Occipital lobe (tissue), 3 donors: ENCODE data around the gene ZNF729. TPM values are rescaled to one million over a fixed set of nuclear protein-coding genes. Genes with fewer than 3 reads are reported as not detected.
"Not testable (repeated sequence)": the region's sequence is repeated elsewhere in the genome, so short reads cannot be mapped to it uniquely, and the experiment has no call there.

Source experiments
- DNase-seq: peaks from one replicate; lab custom pipeline; 2025; lab: John Stamatoyannopoulos, UW
- small RNA-seq: library from RNA; depleted of rRNA; stranded (forward); fragments of <200 nt; gene quantifications from one replicate; pipeline ENCODE3, GENCODE V24; 2014
- total RNA-seq: library from RNA; depleted of rRNA; stranded (reverse); fragments of >200 nt; gene quantifications from one replicate; pipeline ENCODE4 v1.2.3, GENCODE V29; 2014

Gene ZNF729
- not detected for total RNA-seq

DNA sequence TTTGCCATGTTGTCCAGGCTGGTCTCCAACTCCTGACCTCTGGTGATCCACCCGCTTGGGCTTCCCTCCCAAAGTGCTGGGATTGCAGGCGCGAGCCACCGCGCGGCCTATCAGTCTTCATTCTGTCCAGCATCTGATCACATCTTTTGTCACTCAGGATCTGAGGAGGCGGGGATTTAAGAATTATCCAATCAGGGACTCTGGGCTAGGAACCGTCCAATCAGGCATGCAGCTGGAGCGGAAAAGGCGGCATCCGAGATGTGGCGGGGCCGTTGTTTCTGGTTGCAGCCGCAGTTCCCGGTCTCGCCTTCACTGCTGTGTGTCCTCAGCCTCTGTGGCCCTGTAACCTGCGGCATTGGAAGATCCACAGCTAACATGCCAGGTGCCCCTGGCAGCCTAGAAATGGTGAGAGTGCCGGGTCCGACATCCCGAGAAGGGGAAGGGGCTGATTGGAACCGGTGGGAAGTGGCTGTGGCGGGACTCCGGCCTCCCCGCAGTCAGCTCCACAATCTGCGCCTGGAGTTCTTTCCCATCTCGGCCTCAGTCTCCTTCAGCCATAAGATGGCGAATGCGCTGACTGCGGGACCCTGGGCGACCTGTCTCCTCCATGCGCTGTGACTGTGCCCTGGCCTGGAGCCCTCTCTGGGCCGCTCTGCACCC is at the start of gene ZNF729:
Gene ZNF729, plus strand, starts transcription at position 291 of the 660 bp plus-strand sequence. Its CDS starts 85 bp downstream, at position 376.
- no peak for DNase-seq

DNA sequence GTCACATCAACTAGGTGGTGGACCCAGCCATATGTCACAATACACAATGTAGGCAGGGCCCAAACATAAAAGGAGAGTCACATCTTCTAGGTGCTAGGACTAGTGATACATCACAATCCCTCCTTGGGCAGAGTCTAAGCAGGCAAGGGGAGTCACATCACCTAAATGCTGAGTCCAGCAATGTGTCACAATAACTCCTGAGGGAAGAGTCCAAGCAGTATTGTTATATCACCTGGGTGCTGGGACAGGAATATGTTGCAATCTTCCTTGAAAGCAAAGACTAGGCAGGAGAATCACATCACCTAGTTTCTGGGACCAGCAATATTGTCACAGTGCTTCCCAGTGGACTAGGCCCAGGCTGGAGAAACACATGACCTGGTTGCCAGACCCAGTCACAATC is 29.4 kb upstream of the ZNF729 start:
- no peak for DNase-seq

DNA sequence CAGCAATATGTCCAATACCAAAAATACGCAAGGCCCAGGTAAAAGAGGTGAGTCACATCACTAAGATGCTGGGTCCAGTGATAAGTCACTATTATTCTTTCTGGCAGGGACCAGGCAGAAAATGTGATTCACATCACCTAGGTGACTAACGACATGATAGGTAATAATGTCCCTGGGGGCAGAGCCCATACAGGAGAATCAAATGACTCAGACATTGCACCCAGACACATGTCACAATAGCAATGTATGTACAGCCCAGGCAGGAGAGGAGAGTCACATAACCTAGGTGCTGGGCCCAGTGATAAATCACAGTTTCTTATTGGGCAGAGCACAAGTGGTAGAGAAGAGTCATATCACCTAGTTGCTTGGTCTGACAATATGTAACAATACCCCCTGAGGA is 28.9 kb upstream of the ZNF729 start:
- DNase-seq = no peak

DNA sequence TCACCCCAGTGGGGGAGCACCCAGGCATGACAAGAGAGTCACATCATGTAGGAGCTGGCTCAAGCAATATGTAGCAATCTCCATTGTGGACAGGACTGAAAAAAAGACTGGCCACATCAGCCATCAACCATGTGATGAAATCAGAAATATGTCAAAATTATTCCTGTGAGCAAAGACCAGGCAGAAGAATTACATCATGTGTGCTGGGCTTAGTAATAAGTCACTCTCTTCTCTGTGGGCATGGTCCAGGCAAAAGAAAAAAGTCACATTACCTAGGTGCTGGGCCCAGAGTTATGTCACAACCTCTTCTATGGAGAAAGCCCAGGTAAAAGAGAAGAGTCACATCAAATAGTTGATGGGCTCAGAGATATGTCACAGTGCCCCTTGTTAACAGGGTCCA is 28.3 kb upstream of the ZNF729 start:
- no peak for DNase-seq

DNA sequence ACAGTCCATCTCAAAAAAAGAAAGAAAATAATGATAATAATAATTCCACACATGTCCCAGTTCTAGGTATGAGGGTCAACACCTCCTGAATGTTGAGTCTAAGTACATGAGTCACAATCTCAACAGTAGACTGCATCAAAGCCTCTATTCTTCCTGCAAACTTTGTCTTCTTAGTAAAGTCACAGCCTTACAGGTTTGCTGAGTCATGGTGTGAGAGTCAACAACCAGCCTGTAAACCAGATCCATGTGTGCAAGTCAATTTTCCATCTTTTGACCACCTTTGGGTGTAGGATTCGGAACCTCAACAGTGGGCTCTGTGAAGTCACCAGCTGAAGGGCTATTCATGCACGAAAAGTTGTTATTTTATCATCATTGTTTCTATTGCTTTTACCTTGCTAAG is 25.7 kb upstream of the ZNF729 start:
- DNase-seq = no peak

DNA sequence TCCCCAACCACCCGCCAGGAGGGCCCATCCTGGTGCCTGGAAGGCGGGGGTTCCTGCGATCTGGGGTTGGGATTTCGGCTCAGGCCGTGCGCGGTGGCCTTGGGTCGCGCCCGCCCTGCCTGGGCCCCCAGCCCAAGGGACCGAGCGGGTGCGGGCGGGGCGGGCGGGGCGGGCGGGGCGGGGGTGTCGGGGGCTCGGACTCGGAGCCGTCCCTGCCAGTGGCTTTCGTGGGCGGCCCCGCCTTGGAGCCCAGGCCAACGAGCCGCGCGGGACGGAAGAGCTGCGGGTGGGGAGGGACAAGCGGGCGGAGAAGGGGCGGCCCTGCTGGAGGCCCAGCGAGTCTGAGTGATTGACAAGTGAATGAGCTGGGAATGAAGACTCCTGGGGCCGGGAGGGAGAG is 24.6 kb upstream of the ZNF729 start:
- no peak for DNase-seq

DNA sequence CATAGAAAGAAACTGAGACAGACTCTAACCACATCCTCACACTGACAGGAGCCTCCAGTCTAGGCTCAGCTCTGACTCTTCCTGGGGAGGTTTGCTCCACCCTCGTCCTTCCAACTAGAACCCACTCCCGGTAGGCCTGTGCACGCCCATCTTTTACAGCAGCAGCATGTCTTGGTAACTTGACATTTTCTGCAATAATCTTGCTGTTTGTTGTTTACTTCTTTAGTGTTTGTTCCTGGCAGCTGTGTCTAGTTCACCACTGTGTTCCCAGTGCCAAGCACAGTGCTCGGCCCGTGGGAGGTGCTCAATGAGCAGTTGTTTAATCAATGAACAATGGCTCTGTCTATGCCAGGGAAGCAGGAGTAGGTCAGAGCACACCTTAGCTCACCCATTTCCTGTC is 23.1 kb upstream of the ZNF729 start:
- DNase-seq = no peak

DNA sequence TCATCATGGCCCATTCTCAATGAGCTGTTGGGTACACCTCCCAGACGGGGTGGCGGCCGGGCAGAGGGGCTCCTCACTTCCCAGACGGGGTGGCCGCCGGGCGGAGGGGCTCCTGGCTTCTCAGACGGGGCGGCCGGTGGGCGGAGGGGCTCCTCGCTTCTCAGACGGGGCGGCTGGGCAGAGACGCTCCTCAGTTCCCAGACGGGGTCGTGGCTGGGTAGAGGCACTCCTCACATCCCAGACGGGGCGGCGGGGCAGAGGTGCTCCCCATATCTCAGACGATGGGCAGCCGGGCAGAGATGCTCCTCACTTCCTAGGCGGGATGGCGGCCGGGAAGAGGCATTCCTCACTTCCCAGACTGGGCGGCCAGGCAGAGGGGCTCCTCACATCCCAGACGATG is 35.3 kb downstream of the ZNF729 start:
- DNase-seq = not testable (repeated sequence)

DNA sequence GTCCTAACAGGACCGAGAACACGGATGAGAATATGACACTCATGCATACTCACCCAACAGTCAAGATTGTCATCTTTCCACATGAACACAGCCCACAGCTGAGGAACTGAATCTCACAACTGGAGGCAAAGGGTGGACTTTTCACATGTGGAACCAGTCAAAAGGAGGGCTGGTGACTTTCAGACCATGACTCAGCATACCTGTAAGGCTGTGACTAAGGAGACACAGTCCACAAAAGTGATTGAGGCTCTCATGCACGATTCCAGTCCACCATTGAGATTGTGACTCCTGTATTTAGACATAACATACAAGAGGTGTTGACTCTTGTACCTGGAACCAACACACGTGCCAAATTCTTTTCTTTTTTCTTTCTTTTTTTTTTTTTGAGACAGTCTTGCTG is 40.0 kb downstream of the ZNF729 start:
- no peak for DNase-seq

DNA sequence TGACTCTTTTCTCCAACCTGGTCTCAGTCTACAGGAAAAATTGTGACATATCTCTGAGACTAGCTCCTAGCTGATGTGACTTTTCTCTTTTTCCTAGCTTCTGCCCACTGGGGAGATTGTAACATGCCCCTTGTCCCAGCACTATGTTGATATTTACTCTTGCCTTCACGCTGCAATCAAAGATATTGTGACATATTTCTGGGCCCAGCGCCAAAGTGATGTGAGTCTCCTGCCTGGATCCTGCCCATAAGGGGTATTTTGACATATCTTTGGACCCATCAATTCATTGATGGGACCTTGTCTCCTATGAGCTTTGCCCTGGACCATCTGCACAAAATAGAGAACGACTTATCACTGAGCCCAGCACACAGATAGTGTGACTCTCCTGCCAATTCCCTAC is 41.1 kb downstream of the ZNF729 start:
- no peak for DNase-seq

DNA sequence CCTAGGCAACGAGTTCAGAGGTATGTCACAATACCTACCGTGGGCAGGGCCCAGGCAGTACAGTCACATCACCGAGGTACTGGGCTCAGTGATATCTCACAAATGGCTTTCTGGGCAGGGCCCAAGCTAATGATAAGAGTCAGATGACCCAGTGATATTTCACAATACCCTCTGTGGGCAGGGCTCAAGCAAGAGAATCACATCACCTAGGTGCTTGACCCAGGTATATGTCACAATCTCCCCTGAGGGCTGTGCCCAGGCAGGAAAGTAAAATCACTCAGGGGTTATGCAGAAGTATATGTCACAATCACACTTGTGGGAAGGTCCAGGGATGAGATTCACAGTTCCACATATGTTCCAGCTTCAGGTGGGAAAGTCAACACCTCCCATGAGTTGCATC is 45.3 kb downstream of the ZNF729 start:
- no peak for DNase-seq

DNA sequence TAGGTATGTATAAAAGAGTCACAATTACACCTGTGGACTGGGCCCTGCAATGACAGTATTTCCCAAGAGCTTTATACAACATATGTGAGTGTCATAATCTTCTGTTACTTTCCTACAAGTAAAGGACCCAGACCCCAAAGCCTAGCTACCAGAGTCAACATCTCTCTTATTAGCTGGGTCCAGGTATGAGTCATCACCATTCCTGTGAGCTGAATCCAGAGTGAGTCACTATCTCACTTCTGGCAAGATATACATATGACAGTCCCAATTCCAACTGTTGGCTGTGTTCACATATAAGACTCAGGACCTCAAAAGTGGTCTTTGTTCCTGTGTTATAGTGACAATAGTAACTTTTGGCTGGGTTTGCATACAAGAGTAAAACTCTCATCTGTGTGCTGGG is 46.7 kb downstream of the ZNF729 start:
- no peak for DNase-seq

DNA sequence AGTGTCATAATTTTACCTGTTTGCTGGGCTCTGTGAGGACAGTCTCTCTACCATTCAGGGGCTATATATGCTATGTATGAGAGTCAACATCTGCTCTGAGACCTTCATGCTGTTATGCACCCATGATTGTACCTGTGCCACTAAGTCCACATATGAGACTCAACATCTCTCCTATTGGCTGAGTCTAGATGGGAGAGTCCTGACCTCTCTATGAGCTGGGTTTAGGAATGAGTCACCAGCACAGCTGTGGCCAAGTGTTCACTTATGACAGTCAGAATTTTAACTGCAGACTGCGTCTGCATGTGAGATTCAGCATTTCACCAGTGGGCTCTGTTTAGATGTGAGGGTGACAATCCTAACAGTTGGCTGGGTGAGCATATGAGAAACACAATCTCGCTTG is 49.5 kb downstream of the ZNF729 start:
- no peak for DNase-seq

DNA sequence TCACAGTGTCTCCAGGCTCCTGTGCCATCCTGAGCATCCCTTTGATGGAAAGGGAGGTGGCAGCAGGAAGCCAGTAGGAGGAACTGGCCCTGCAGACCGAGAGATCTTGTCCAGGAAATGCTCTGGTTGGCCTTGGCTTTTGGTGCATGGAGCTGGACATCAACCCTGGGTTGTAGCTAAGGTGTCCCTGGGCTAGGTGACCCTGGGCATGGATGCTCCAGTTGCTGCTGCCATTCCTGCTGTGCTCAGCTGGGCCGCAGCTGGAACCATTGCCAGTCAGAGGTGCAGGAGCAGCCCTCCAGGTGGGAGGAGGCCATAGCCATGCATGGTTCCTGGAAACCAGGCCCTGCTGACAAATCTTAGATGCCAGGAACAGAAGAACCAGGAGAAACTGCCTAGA is 68.4 kb downstream of the ZNF729 start:
- no peak for DNase-seq

Small RNA genes within 50 kb of the gene (small RNA-seq; reads per million reads assigned to genes)
- not detected for gene AC011494.1

Other genes with a start within 250 kb of the ZNF729 start
- gene ZNF257, start 234.0 kb upstream of the ZNF729 start, total RNA-seq = 1.1 TPM
- not detected for gene ZNF676, start 89.5 kb upstream of the ZNF729 start, total RNA-seq
- 0.31 TPM for gene ZNF98, start 135.9 kb downstream of the ZNF729 start, total RNA-seq